Mammary epithelial cell (primary cell): ENCODE measurements around the gene TIFAB.
A peak's percentile ranks its signal among the peaks of the same experiment; 100 is the strongest.

Source experiments
- CTCF ChIP-seq, 2 donors: IDR thresholded peaks in 1 of 2; conservative IDR thresholded peaks in 1 of 2; 2 replicates each; pipeline ENCODE4 v1.5.1; 2011 to 2012; ENCODE audit warnings: inconsistent platforms in 2 of 2, low read length in 2 of 2, mild to moderate bottlenecking in 2 of 2, control low read depth in 1 of 2, low read depth in 1 of 2; ENCODE audit not compliant: insufficient read depth in 1 of 2; ENCODE audit errors: extremely low read depth in 1 of 2
- EZH2 ChIP-seq: IDR thresholded peaks from 2 replicates; pipeline ENCODE4 v1.6.1; 2012; ENCODE audit warnings: low read length, inconsistent platforms, borderline replicate concordance

GRCh38 chr5:135426102-135427082, 25.8 kb downstream of the TIFAB start:
- TF ChIP-seq CTCF (conservative IDR thresholded peaks at IDR 0.05 in 1 of 2, IDR thresholded peaks at IDR 0.05 in 1 of 2; ENCODE audit: extremely low read depth in 1 of 2, insufficient read depth in 1 of 2, low read depth in 1 of 2, low read length in 2 of 2) (peak; percentile 86 to 89), EZH2 (no peak)
